Measurements from ENCODE around the gene SQSTM1. TPM values are rescaled to one million over a fixed set of nuclear protein-coding genes. Genes with fewer than 3 reads are reported as not detected.
"Not testable (repeated sequence)": the region's sequence is repeated elsewhere in the genome, so short reads cannot be mapped to it uniquely, and the experiment has no call there.

Gene SQSTM1
- total RNA-seq, 1 donor: 229 TPM

- no peak overlapping the region for H3K4me3 ChIP-seq (ENCODE audit: low read length)
- no peaks in the 10 kb centered on the region for H3K27me3 ChIP-seq (ENCODE audit: insufficient read depth, low read length)
- H3K9me3 ChIP-seq (ENCODE audit: low read depth, low read length): no peaks in the 10 kb centered on the region
- peaks cover 43% of the 10 kb centered on the region for H3K4me1 ChIP-seq (ENCODE audit: insufficient read depth, low read length)
Measured at GRCh38 chr5:179823937-179824744, 3.4 kb downstream of the SQSTM1 start.

DNA sequence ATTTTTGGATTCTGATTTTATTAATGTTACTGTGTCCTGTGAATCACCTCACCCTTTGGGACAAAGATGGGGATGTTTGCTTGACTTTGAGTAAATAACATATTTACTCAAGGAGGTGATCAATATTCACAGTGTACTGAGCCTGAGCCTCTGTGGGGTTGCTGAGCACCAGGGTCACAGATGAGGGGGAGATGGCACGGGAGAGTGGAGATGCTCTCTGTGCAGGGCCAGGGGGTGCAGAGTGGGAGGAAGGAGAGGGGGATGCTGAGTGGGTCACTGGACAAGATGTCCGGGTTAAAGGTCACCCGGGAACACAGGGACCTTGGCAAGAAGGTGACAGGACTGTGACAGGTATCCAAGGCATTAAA, 4.0 kb downstream of the SQSTM1 start:
- Histone ChIP-seq H3K4me3 (ENCODE audit: low read length) (no peak overlapping the region), H3K4me1 (ENCODE audit: insufficient read depth, low read length) (peaks cover 37% of the 10 kb centered on the region), H3K9me3 (ENCODE audit: low read depth, low read length) (no peaks in the 10 kb centered on the region), H3K27me3 (ENCODE audit: insufficient read depth, low read length) (no peaks in the 10 kb centered on the region)

- H3K4me3 ChIP-seq (ENCODE audit: low read length): no peak overlapping the region
- peaks cover 29% of the 10 kb centered on the region for H3K4me1 ChIP-seq (ENCODE audit: insufficient read depth, low read length)
- H3K9me3 ChIP-seq (ENCODE audit: low read depth, low read length): no peaks in the 10 kb centered on the region
- no peaks in the 10 kb centered on the region for H3K27me3 ChIP-seq (ENCODE audit: insufficient read depth, low read length)
Measured at GRCh38 chr5:179825655-179826182, 5.0 kb downstream of the SQSTM1 start.

DNA sequence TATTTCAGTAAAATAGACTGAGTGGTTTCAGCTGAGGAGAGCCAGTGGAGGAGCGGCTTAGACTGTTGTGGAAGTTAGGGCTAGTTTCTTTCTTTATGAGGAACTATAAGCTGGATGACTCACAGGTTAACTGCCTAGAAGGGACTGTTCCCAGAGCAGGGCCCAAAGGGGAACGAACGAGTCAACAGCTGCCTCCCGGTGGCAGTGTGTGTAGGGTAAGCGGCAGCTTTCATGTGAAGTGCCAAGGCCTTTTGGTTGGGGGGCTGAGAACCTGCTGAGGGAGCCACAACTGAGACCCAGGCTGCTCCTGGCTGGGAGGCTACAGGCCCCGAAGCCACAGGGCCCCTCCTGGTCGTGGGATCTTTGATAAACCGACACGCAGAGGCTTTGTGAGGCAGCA, 7.0 kb downstream of the SQSTM1 start:
- no peaks in the 10 kb centered on the region for H3K27me3 ChIP-seq (ENCODE audit: insufficient read depth, low read length)
- peaks cover 18% of the 10 kb centered on the region for H3K4me1 ChIP-seq (ENCODE audit: insufficient read depth, low read length)
- H3K9me3 ChIP-seq (ENCODE audit: low read depth, low read length): no peaks in the 10 kb centered on the region
- no peak overlapping the region for H3K4me3 ChIP-seq (ENCODE audit: low read length)

- peaks cover 13% of the 10 kb centered on the region for H3K4me1 ChIP-seq (ENCODE audit: insufficient read depth, low read length)
- no peak overlapping the region for H3K4me3 ChIP-seq (ENCODE audit: low read length)
Measured at GRCh38 chr5:179828756-179829421, 8.2 kb downstream of the SQSTM1 start.

GRCh38 chr5:179829732-179830435, 9.2 kb downstream of the SQSTM1 start:
- peaks cover 13% of the 10 kb centered on the region for H3K4me1 ChIP-seq (ENCODE audit: insufficient read depth, low read length)
- H3K27me3 ChIP-seq (ENCODE audit: insufficient read depth, low read length): no peaks in the 10 kb centered on the region
- no peak overlapping the region for H3K4me3 ChIP-seq (ENCODE audit: low read length)

More at GRCh38 chr5:179828756-179829421, 8.2 kb downstream of the SQSTM1 start:
- Histone ChIP-seq H3K9me3 (ENCODE audit: low read depth, low read length) (no peaks in the 10 kb centered on the region), H3K27me3 (ENCODE audit: insufficient read depth, low read length) (no peaks in the 10 kb centered on the region)

DNA sequence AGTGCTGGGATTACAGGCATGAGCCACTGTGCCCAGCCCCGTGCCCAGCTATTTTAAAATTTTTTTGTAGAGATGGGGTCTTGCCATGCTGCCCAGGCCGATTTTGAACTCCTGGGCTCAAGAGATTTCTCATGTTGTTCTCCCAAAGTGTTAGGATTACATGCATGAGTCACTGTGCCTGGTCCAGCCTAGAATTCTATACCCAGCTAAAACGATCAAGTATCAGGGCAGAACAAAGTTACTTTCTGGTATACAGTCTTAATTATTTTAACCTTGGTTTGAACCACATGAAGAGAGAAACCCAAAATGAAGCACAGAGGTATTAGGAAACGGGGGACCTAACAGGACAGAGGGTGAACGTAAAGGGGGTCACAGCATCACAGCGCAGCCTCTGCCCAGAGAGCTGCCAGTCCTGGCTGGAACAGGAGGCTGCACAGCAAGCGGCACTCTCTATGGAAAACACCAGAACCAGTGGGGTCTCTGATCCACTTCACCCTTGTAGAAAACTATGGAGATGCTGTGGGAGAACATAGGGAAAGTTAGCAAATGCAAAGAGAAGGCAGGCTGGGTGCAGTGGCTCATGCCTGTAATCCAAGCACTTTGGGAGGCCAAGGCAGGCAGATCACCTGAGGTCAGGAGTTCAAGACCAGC, 10.2 kb downstream of the SQSTM1 start:
- H3K9me3 ChIP-seq (ENCODE audit: low read depth, low read length): no peaks in the 10 kb centered on the region

More at GRCh38 chr5:179829732-179830435, 9.2 kb downstream of the SQSTM1 start:
- no peaks in the 10 kb centered on the region for H3K9me3 ChIP-seq (ENCODE audit: low read depth, low read length)

GRCh38 chr5:179832039-179832745, 11.5 kb downstream of the SQSTM1 start:
- peaks cover 17% of the 10 kb centered on the region for H3K4me1 ChIP-seq (ENCODE audit: insufficient read depth, low read length)
- no peaks in the 10 kb centered on the region for H3K27me3 ChIP-seq (ENCODE audit: insufficient read depth, low read length)
- H3K9me3 ChIP-seq (ENCODE audit: low read depth, low read length): no peaks in the 10 kb centered on the region
- H3K4me3 ChIP-seq (ENCODE audit: low read length): no peak overlapping the region

More for the DNA sequence above, 10.2 kb downstream of the SQSTM1 start:
- Histone ChIP-seq H3K27me3 (ENCODE audit: insufficient read depth, low read length) (no peaks in the 10 kb centered on the region), H3K4me3 (ENCODE audit: low read length) (no peak overlapping the region), H3K4me1 (ENCODE audit: insufficient read depth, low read length) (peaks cover 13% of the 10 kb centered on the region)

DNA sequence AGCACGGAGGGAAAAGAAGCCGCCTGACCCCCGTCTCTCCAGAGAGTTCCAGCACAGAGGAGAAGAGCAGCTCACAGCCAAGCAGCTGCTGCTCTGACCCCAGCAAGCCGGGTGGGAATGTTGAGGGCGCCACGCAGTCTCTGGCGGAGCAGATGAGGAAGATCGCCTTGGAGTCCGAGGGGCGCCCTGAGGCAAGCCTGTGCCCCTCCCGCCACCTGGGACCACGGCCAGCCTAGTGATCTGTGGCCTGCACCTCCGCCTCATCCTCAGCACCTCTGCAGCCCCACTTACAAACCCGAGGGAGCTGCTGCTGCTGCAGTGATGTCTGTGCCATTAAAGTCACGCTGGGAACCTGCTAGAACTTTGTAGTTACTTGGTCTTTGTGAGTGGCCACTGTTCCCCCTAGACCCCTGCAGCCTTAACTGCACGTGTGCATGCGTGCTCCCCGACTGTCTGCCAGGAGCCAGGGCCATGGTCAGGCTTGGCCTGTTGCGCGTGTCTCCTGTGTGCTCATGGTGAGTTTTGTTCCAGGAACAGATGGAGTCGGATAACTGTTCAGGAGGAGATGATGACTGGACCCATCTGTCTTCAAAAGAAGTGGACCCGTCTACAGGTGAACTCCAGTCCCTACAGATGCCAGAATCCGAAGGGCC, 12.5 kb downstream of the SQSTM1 start:
- Histone ChIP-seq H3K4me1 (ENCODE audit: insufficient read depth, low read length) (peaks cover 12% of the 10 kb centered on the region), H3K9me3 (ENCODE audit: low read depth, low read length) (no peaks in the 10 kb centered on the region), H3K4me3 (ENCODE audit: low read length) (no peak overlapping the region), H3K27me3 (ENCODE audit: insufficient read depth, low read length) (no peaks in the 10 kb centered on the region)

DNA sequence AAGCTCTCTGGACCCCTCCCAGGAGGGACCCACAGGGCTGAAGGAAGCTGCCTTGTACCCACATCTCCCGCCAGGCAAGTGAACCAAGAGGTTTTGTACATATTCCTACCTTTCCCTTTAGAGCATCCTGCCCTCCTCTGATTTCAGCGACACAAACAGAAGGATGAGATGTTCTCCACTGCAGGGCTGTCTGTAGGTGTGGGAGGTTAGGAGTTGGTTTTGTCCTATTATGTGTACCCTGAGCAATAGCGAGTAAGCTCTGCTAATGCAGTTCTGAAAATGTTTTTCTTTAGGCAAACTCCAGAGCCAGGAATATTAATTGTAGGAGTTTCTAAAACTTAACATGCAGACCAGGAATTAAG, 13.0 kb downstream of the SQSTM1 start:
- H3K27me3 ChIP-seq (ENCODE audit: insufficient read depth, low read length): no peaks in the 10 kb centered on the region
- H3K9me3 ChIP-seq (ENCODE audit: low read depth, low read length): no peaks in the 10 kb centered on the region
- H3K4me3 ChIP-seq (ENCODE audit: low read length): no peak overlapping the region
- H3K4me1 ChIP-seq (ENCODE audit: insufficient read depth, low read length): peaks cover 11% of the 10 kb centered on the region

DNA sequence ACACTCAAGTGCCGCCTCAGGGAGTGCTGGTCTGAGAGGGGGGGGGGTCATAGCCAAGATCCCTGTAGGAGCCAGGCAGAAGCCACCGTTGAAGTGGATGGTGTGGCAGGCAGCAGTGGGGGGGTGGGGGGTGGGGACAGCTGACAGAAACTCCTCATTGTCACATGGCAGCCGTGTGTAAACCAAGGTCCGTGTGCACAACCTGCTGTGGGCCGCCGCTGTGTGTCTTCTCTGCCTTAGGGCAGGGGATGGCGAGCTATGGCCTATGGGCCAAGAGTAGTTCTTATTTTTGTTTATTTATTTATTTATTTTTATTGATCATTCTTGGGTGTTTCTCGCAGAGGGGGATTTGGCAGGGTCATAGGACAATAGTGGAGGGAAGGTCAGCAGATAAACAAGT, 13.4 kb downstream of the SQSTM1 start:
- no peaks in the 10 kb centered on the region for H3K9me3 ChIP-seq (ENCODE audit: low read depth, low read length)
- peaks cover 11% of the 10 kb centered on the region for H3K4me1 ChIP-seq (ENCODE audit: insufficient read depth, low read length)
- H3K27me3 ChIP-seq (ENCODE audit: insufficient read depth, low read length): no peaks in the 10 kb centered on the region
- H3K4me3 ChIP-seq (ENCODE audit: low read length): no peak overlapping the region

- H3K4me1 ChIP-seq (ENCODE audit: insufficient read depth, low read length): peaks cover 11% of the 10 kb centered on the region
- H3K9me3 ChIP-seq (ENCODE audit: low read depth, low read length); H3K4me3 ChIP-seq (ENCODE audit: low read length); H3K27me3 ChIP-seq (ENCODE audit: insufficient read depth, low read length): not testable (repeated sequence)
Measured at GRCh38 chr5:179834871-179835270, 14.2 kb downstream of the SQSTM1 start.

DNA sequence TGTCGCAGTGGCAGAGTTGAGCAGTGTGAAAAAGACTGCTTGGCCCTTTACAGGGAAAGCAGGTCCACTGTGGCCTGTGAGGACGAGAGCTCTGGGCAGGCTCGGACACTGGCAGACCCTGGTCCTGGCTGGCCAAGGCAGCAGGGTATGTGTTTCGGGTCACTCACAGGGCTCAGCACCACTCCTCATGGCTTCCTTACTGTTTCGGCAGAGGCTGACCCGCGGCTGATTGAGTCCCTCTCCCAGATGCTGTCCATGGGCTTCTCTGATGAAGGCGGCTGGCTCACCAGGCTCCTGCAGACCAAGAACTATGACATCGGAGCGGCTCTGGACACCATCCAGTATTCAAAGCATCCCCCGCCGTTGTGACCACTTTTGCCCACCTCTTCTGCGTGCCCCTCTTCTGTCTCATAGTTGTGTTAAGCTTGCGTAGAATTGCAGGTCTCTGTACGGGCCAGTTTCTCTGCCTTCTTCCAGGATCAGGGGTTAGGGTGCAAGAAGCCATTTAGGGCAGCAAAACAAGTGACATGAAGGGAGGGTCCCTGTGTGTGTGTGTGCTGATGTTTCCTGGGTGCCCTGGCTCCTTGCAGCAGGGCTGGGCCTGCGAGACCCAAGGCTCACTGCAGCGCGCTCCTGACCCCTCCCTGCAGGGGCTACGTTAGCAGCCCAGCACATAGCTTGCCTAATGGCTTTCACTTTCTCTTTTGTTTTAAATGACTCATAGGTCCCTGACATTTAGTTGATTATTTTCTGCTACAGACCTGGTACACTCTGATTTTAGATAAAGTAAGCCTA, 15.7 kb downstream of the SQSTM1 start:
- no peaks in the 10 kb centered on the region for H3K9me3 ChIP-seq (ENCODE audit: low read depth, low read length)
- H3K4me3 ChIP-seq (ENCODE audit: low read length): no peak overlapping the region
- H3K4me1 ChIP-seq (ENCODE audit: insufficient read depth, low read length): peaks cover 11% of the 10 kb centered on the region
- no peaks in the 10 kb centered on the region for H3K27me3 ChIP-seq (ENCODE audit: insufficient read depth, low read length)

Data from mononuclear cell (primary cell).